Midbrain (tissue), 1 donor: Measurements from ENCODE around the gene SSR3.
"Not testable (repeated sequence)": the region's sequence is repeated elsewhere in the genome, so short reads cannot be mapped to it uniquely, and the experiment has no call there.

Experiments
- DNase-seq: peaks from one replicate; lab custom pipeline; 2025; lab: John Stamatoyannopoulos, UW

Gene SSR3

DNA sequence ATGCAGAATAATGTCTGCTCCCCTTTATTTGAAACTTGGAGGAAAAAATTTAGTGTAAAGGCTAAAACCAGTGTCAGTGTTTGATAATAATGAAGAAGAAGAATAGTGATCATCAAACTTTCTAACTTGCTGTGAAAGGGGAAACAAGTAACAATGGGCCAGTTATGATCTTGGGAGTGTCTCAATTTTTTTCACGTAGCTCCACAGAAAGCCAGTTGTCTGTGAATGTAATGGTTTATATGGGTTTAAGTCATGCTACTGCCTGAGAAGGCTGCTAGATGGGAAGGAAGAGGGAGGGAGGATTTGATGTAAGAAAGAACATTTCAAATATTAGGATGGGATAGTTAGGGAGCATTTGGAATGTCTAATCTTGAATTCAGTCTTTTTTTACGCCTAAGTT is 21.1 kb upstream of the SSR3 start:
- DNase-seq = no peak

DNA sequence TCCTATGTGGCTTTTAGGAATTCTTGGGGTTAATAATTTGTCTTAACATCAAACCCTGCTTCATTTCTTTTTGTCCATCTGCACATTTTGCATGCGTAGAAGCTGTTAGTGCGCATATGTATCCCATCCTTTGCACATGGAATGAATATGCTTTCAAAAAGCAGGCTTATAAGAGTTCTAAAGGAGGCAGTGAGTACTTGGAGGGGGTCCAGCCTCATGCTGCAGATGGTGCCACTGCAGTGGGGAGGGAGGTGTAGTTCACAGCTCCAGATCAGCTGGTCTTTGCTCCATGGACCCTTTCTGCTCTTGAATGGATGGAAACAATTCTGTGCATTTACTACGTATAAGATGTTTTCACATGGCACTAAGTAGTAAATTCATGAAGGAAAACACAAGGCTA is 20.7 kb upstream of the SSR3 start:
- no peak for DNase-seq

GRCh38 chr3:156569881-156570280 is 15.0 kb upstream of the SSR3 start:
- not testable (repeated sequence) for DNase-seq

GRCh38 chr3:156569016-156569415 is 14.1 kb upstream of the SSR3 start:
- not testable (repeated sequence) for DNase-seq

GRCh38 chr3:156563900-156564682 is 9.2 kb upstream of the SSR3 start:
- DNase-seq = no peak

DNA sequence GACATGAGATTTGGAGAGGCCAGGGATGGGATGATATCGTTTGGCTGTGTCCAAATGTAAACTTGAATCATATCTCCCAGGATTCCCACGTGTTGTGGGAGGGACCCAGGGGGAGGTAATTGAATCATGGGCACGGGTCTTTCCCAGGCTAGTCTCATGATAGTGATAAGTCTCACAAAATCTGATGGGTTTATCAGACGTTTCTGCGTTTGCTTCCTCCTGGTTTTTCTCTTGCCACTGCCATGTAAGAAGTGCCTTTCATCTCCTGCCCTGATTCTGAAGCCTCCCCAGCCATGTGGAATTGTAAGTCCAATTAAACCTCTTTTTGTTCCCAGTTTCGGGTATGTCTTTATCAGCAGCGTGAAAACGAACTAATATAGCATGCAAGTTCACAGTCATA is 7.6 kb upstream of the SSR3 start:
- DNase-seq = not testable (repeated sequence)

- no peak for DNase-seq
Measured at GRCh38 chr3:156561533-156561932, 6.6 kb upstream of the SSR3 start.

- no peak for DNase-seq
Measured at GRCh38 chr3:156559321-156559720, 4.4 kb upstream of the SSR3 start.

DNA sequence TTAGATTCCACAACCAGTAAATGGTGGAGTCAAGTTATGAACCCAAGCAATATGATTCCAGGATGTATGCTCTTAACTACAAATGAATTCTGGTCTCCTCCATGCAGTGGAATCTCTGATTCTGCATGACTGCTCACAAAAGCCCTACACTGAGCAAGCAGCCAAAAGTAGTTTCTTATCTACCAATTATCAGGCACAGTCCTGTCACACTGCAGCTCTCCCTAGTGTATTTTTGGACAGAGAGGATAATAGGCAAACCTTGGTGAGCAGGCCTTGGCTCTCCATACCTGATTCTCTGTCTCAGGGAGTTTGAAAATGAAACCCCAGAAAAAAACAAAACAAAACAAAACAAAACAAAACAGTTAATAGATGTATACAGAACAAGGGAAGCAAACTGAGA is 3.5 kb upstream of the SSR3 start:
- no peak for DNase-seq

- no peak for DNase-seq
Measured at GRCh38 chr3:156554515-156554841, 439 bp downstream of the SSR3 start.

- DNase-seq = no peak
Measured at GRCh38 chr3:156553705-156554356, 1.1 kb downstream of the SSR3 start.

GRCh38 chr3:156552973-156553372 is 1.9 kb downstream of the SSR3 start:
- no peak for DNase-seq

DNA sequence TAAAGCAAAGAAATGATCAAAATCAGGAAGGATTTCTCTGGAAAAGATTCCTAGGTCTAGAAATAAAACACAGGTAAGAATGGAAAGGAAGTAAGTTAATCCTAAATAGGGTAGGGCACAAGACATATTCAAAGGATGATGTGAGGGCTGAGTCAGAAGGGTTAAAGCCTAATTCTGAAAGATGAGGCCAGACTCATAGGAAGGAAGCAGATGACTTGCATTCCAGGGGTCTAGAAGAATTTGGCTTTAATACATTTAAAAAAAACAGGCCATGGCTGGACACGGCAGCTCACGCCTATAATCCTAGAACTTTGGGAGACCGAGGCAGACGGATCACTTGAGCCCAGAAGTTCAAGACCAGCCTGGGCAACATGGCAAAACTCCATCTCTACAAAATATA is 3.2 kb downstream of the SSR3 start:
- DNase-seq = no peak

DNA sequence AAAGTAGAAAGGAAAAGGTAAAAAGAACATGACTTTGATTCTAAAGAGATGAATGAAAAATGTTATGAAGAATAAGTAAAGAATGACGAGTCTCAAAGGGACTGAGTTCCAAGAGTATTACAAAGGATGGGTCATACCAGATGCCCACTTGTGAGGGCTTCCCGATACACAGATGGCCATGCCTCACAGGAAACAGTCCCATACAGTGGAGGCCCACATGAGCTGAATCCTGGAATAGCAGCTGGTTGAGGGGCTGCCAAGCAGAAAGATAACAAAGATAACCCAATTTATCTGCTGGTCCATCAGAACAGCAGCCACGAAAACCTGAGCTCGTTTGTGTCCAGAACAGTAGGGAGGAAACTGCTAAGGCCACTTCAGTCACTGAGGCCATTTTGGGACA is 3.7 kb downstream of the SSR3 start:
- DNase-seq = no peak

GRCh38 chr3:156548902-156549301 is 6.0 kb downstream of the SSR3 start:
- DNase-seq = no peak

GRCh38 chr3:156548041-156548687 is 6.8 kb downstream of the SSR3 start:
- no peak for DNase-seq

DNA sequence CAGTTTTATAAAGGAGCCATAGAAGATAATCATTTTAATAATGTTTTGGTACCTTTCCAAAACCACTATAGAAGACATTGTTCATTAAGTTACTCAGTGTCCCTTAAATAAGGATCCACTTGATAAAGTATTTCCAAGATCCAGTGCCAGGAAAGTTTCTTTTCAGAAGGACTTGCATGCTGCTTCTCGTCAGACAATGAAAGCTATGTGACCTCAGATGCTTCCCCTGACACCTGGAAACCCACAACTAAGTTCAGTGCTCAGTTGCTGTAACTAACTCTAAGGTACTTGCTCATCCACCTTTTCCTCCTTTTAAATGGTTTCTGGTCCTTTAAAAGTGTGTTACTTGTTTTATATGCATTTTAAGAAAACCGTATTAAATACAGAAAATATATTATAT is 7.3 kb downstream of the SSR3 start:
- no peak for DNase-seq

- DNase-seq = no peak
Measured at GRCh38 chr3:156543043-156543555, 11.8 kb downstream of the SSR3 start.

- DNase-seq = no peak
Measured at GRCh38 chr3:156542101-156543042, 12.5 kb downstream of the SSR3 start.

GRCh38 chr3:156539802-156540201 is 15.1 kb downstream of the SSR3 start:
- DNase-seq = no peak

GRCh38 chr3:156539051-156539450 is 15.9 kb downstream of the SSR3 start:
- DNase-seq = no peak
